A673 (cell line): ENCODE measurements around the gene DNMT3L.
"Not testable (repeated sequence)": the region's sequence is repeated elsewhere in the genome, so short reads cannot be mapped to it uniquely, and the experiment has no call there.

ENCODE experiments used
- CTCF ChIP-seq: fragments of 300-800, 200-600 bp; sonication (generic); conservative IDR thresholded peaks from 2 replicates; pipeline ENCODE4 v1.5.1; 2017; ENCODE audit warnings: low read depth, mild to moderate bottlenecking, antibody characterized with exemption, low read length, moderate library complexity, mixed read lengths
- EZH2 ChIP-seq: fragments of 200-600 bp; sonication (generic); IDR thresholded peaks from 2 replicates; pipeline ENCODE4 v1.6.1; 2017; ENCODE audit warnings: borderline replicate concordance, low read depth, mild to moderate bottlenecking, mixed read lengths, antibody characterized with exemption, low read length; ENCODE audit not compliant: poor library complexity, severe bottlenecking

GRCh38 chr21:44207860-44208646, 53.6 kb downstream of the DNMT3L start:
- TF ChIP-seq EZH2, CTCF: not testable (repeated sequence)
